Panc1 (cell line): ENCODE results near the gene ABHD12.

ENCODE experiments used
- POLR2AphosphoS5 ChIP-seq: IDR thresholded peaks from 2 replicates; pipeline ENCODE4 v1.6.1; 2012; ENCODE audit warnings: mild to moderate bottlenecking, low read depth, low read length, moderate library complexity
- REST ChIP-seq, 2 experiments: IDR thresholded peaks; 2 replicates each; pipeline ENCODE4 v1.6.1; 2011 to 2012; ENCODE audit warnings: low read depth in 2 of 2, control low read depth in 1 of 2, low read length in 1 of 2, mild to moderate bottlenecking in 1 of 2, moderate library complexity in 1 of 2; ENCODE audit not compliant: insufficient read depth in 1 of 2
- SIN3A ChIP-seq: IDR thresholded peaks from 2 replicates; pipeline ENCODE4 v1.6.1; 2012; ENCODE audit warnings: low read depth, mild to moderate bottlenecking, low read length, moderate library complexity, borderline replicate concordance; ENCODE audit not compliant: insufficient read depth
- TCF7L2 ChIP-seq: IDR thresholded peaks from 2 replicates; pipeline ENCODE4 v1.6.1; 2011; ENCODE audit warnings: mild to moderate bottlenecking, low read depth, low read length, inconsistent platforms
- TF ChIP-seq, protein P1 (sequence below): fragments of 450-650 bp; IDR thresholded peaks from 2 replicates; pipeline ENCODE4 v1.5.1; 2017; ENCODE audit warnings: mild to moderate bottlenecking

DNA sequence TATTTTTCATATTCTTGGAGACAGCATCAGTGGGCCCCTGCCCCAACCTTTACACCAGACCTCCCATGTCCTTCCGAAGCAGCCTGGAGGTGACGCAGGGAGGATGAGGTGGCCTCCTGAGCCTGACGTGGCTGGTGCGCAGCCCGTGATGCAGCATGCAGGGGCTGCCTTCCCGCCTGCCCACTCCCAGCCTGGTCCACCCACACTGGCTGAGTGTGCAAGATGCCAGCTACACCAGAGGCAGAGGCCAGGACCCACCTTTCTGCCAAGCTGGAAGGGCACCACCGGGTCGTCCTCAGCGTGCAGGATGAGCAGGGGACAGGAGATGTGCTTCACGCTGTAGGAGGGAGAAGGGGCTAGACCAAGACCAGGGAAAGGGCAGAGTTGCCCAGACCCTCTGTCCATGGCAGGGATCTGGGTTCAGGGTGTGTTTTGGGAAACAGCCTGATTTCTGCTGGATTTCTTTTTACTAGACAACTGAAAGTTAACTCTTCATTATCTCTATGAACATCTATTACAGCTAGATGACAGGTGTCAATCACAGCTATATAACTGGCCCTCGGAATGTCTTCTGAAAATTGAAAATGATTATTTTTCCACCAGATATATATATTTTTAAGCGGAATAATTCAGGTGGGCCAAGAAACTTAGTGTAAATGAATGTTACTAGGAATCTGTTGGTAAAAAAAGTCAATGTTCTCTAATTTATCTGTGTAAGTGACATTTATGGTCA lies 87.2 kb downstream of the ABHD12 start:
- TF ChIP-seq, protein P1, sequence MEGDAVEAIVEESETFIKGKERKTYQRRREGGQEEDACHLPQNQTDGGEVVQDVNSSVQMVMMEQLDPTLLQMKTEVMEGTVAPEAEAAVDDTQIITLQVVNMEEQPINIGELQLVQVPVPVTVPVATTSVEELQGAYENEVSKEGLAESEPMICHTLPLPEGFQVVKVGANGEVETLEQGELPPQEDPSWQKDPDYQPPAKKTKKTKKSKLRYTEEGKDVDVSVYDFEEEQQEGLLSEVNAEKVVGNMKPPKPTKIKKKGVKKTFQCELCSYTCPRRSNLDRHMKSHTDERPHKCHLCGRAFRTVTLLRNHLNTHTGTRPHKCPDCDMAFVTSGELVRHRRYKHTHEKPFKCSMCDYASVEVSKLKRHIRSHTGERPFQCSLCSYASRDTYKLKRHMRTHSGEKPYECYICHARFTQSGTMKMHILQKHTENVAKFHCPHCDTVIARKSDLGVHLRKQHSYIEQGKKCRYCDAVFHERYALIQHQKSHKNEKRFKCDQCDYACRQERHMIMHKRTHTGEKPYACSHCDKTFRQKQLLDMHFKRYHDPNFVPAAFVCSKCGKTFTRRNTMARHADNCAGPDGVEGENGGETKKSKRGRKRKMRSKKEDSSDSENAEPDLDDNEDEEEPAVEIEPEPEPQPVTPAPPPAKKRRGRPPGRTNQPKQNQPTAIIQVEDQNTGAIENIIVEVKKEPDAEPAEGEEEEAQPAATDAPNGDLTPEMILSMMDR = no peak
- TF ChIP-seq POLR2AphosphoS5 (no peak; the same call in 1 of the 2 replicates), REST (IDR thresholded peaks at IDR 0.05; ENCODE audit: insufficient read depth in 1 of 2, low read depth in 2 of 2, low read length in 1 of 2) (no peak), SIN3A (no peak), TCF7L2 (no peak)
